HEK293T (cell line): ENCODE results near the gene LY6G5B.

ENCODE experiments used
- BHLHE40 ChIP-seq: fragments of 450-650 bp; IDR thresholded peaks from 2 replicates; pipeline ENCODE4 v1.6.1; 2016; ENCODE audit warnings: mild to moderate bottlenecking, moderate library complexity, borderline replicate concordance
- CTBP1 ChIP-seq: fragments of 450-650 bp; IDR thresholded peaks from 2 replicates; pipeline ENCODE4 v1.6.1; 2016; ENCODE audit warnings: borderline replicate concordance
- ELF4 ChIP-seq: fragments of 450-650 bp; IDR thresholded peaks from 2 replicates; pipeline ENCODE4 v1.6.1; 2017; ENCODE audit warnings: antibody characterized with exemption
- FOXA1 ChIP-seq: fragments of 450-650 bp; IDR thresholded peaks from 2 replicates; pipeline ENCODE4 v1.6.1; 2016; ENCODE audit warnings: mild to moderate bottlenecking
- FOXK2 ChIP-seq: fragments of 450-650 bp; IDR thresholded peaks from 2 replicates; pipeline ENCODE4 v1.6.1; 2016; ENCODE audit warnings: mild to moderate bottlenecking
- FOXM1 ChIP-seq: fragments of 450-650 bp; IDR thresholded peaks from 2 replicates; pipeline ENCODE4 v1.6.1; 2017; ENCODE audit warnings: mild to moderate bottlenecking, borderline replicate concordance
- HDGF ChIP-seq: fragments of 450-650 bp; IDR thresholded peaks from 2 replicates; pipeline ENCODE4 v1.6.1; 2017; ENCODE audit warnings: antibody characterized with exemption, borderline replicate concordance
- L3MBTL2 ChIP-seq: fragments of 450-650 bp; conservative IDR thresholded peaks from 2 replicates; pipeline ENCODE4 v1.6.1; 2016; ENCODE audit warnings: mild to moderate bottlenecking
- LEF1 ChIP-seq: fragments of 450-650 bp; IDR thresholded peaks from 2 replicates; pipeline ENCODE4 v1.6.1; 2017; ENCODE audit warnings: mild to moderate bottlenecking, borderline replicate concordance
- NFRKB ChIP-seq: fragments of 450-650 bp; IDR thresholded peaks from 2 replicates; pipeline ENCODE4 v1.6.1; 2016; ENCODE audit warnings: mild to moderate bottlenecking, moderate library complexity
- SP1 ChIP-seq: fragments of 450-650 bp; IDR thresholded peaks from 2 replicates; pipeline ENCODE4 v1.6.1; 2017
- TARDBP ChIP-seq: fragments of 450-650 bp; IDR thresholded peaks from 2 replicates; pipeline ENCODE4 v1.6.1; 2016
- ZNF384 ChIP-seq: fragments of 450-650 bp; IDR thresholded peaks from 2 replicates; pipeline ENCODE4 v1.6.1; 2016

DNA sequence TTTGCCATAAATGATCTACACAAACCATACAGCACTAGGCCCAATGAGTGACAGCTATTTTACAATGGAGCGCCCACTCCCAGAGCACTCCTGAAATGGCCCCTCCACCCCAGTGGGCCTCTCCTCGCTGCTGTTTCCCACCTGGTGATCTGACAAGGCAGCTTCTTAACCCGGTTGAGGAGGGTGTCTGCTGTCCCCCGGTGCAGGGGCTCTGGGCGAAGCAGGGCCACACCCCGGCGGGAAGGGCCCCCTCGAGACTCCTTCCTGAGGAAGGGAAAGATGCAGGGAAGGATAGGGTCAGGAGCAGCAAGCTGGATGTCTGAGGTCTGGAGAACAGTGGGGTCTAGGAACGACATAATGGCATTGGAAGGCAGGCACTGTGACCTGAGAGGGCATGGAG lies 23.1 kb downstream of the LY6G5B start:
- TF ChIP-seq BHLHE40 (no peak), CTBP1 (no peak), TARDBP (no peak), L3MBTL2 (no peak), LEF1 (no peak), ZNF384 (no peak), ELF4 (no peak), FOXK2 (no peak), FOXM1 (no peak), HDGF (no peak), FOXA1 (no peak), NFRKB (no peak), SP1 (no peak)
